ENCODE results near the gene RAI14.

GRCh38 chr5:34653708-34654107 is 2.4 kb upstream of the RAI14 start:
- no peak for TF ChIP-seq CTCF (conservative IDR thresholded peaks at IDR 0.05; ENCODE audit: low read depth, low read length)
- TF ChIP-seq EZH2 (IDR thresholded peaks at IDR 0.05; ENCODE audit: borderline replicate concordance, low read depth, low read length, poor library complexity, severe bottlenecking) = no peak

Measured in A673 (cell line).